ENCODE data around the gene P2RY12.

P2RY12 gene

DNA sequence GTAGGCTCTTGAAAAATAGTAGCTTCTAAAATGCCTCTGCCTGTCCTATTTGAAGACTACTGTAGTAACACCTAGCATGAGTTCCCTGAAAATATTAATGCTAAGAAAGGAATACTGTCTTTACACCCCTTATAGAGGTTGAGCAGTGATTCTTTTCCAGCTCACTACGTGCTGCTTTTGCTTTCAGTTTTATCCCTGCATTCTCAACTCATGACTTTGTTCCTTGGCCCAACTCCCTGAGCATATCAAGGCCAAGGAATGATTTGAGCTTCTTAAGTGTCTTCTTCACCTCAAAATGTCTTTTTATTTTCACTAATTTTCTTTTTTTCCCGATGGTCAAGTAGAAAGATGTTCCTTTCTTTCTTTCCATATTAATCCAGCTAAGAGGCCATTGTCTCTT is 38.7 kb downstream of the P2RY12 start:
- Histone ChIP-seq H3K27ac (peak overlapping the region in 1 of 2 donors; percentile 10), H3K4me1 (peaks cover 0 to 8% (median 2%) of the 10 kb centered on the region in 4 donors), H3K9me3 (no peaks in the 10 kb centered on the region), H3K27me3 (no peaks in the 10 kb centered on the region), H3K4me3 (peak overlapping the region in 1 of 2 donors; percentile 31), H3K36me3 (no peaks in the 10 kb centered on the region)
- no peak for DNase-seq
- TF ChIP-seq CTCF (IDR thresholded peaks at IDR 0.05): no peak
- intact Hi-C loops (cut with DNase I; ENCODE audit: low total_unique reads): no loop called here

DNA sequence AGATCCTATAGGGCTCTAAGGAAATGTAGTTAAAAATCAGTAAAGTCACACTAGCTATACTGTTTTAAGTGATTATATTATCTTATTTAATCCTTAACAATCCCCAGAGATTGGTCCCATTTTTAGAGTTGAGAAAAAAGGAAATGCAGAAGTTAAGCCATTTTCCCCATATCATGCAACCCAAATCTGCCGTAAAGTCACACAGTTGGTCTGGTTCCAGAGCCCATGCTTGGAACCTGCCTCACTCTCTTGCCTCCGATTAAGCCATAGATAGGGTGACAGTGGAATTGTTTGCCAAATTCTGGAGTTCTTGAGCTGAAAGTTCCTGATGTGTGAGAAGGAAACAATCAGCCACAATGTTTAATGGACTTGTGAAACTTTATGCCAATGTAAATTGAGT is 52.9 kb downstream of the P2RY12 start:
- intact Hi-C loops (cut with DNase I; ENCODE audit: low total_unique reads): no loop called here
- no peak for DNase-seq

DNA sequence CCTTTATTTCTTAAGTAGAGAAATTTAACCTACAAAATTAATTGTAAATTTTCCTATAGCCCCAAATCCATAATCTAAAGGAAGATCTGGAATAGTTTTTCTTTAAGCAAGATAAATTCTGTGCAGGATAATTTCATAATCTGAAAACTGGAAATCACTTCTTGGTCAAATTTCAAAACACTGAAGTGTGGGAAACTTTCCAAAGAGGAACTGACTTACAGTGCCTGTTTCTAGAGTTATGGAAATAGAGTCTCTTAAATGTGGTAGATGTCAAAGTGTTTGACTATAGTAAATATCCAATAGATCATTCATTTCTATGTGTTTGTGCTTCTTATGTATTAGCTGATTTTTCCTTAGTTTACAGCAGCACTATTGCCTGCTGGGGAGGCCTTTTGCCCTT is 53.7 kb downstream of the P2RY12 start:
- DNase-seq: no peak
- Histone ChIP-seq H3K4me1 (peaks cover 0 to 7% (median 0%) of the 10 kb centered on the region in 4 donors), H3K9me3 (no peaks in the 10 kb centered on the region), H3K27ac (no peak overlapping the region), H3K27me3 (no peaks in the 10 kb centered on the region), H3K4me3 (no peak overlapping the region), H3K36me3 (no peaks in the 10 kb centered on the region)
- intact Hi-C loops (cut with DNase I; ENCODE audit: low total_unique reads): no loop called here
- no peak for TF ChIP-seq CTCF (IDR thresholded peaks at IDR 0.05)

More for the DNA sequence above, 52.9 kb downstream of the P2RY12 start:
- Histone ChIP-seq H3K4me1 (peaks cover 0 to 7% (median 0%) of the 10 kb centered on the region in 4 donors), H3K27me3 (no peaks in the 10 kb centered on the region), H3K4me3 (no peak overlapping the region), H3K9me3 (no peaks in the 10 kb centered on the region), H3K36me3 (no peaks in the 10 kb centered on the region), H3K27ac (no peak overlapping the region)
- TF ChIP-seq CTCF (IDR thresholded peaks at IDR 0.05): no peak

DNA sequence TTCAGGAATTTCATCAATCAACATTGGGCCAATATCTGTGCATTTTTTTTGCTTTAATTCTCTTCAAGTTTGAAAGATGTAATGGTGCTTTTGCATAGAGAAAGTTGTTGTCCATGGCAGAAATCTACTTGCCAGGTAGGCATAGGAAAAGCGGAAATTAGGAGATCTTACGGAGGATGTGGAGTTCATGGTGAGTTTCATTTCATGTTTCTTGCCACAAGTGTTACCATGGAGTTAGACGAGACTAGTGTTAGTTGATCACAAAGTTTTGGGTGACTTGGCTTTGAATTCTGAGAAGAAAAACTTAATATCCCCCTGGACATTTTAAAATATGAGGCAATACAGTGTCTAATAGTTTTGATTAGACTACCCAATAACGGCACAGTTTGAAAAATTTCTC is 54.2 kb downstream of the P2RY12 start:
- Histone ChIP-seq H3K36me3 (no peaks in the 10 kb centered on the region), H3K9me3 (no peaks in the 10 kb centered on the region), H3K27me3 (no peaks in the 10 kb centered on the region), H3K4me3 (no peak overlapping the region), H3K4me1 (peaks cover 0 to 7% (median 0%) of the 10 kb centered on the region in 4 donors), H3K27ac (no peak overlapping the region)
- no peak for DNase-seq
- TF ChIP-seq CTCF (IDR thresholded peaks at IDR 0.05): no peak
- intact Hi-C loops (cut with DNase I; ENCODE audit: low total_unique reads): no loop called here

DNA sequence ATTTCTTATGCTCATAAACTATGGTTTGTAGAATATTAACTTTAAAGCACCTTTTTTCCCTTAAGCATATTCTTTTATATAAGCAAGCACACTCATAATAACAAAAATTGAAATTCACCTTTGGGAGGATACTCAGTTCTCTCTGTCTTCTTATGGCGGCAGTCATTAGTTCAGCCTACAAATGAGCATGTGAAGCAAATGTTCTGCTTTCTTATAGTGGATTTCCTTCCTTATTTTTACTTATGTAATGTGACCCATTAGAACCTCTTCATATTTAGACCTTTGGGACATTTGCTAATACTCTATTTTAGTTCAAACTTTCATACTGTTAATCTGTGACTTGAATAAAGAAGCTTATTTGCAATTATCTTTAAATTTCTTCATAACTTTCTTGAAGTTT is 55.2 kb downstream of the P2RY12 start, which contains the start of gene P2RY13:
Gene P2RY13, minus strand, starts transcription at position 187 of the 400 bp plus-strand sequence. Its CDS starts 21 bp downstream, at position 166.
- Histone ChIP-seq H3K4me1 (peaks cover 0 to 7% (median 0%) of the 10 kb centered on the region in 4 donors), H3K4me3 (peak within 1 kb of the TSS in 1 of 2 donors; percentile 0), H3K27ac (no peak within 1 kb of the TSS), H3K36me3 (no peaks in the 10 kb centered on the region), H3K9me3 (no peaks in the 10 kb centered on the region), H3K27me3 (no peaks in the 10 kb centered on the region)
- TF ChIP-seq CTCF (IDR thresholded peaks at IDR 0.05): no peak
- intact Hi-C loops (cut with DNase I; ENCODE audit: low total_unique reads): no loop called here
- DNase-seq: no peak

Data from tibial artery (tissue), 4 donors.